Stimulated activated naive B cell treated with anti-CD40 and anti-IgM and Interleukin-4, amounts not matched to agents 10 μg/mL and 1 μg/mL and 100 μg/mL, for 72 hours (primary cell): ENCODE measurements around the gene KIAA0040.

Experiments
- ATAC-seq, 2 donors: fragments of 150-1000 bp; cut with Tn5 transposase; replicated peaks; 2 replicates each; pipeline ENCODE4 v1.10.0; 2021; ENCODE audit warnings: moderate library complexity in 1 of 2
- DNase-seq: peaks from one replicate; pipeline ENCODE4 v3.0.0; 2021
- H3K27ac Mint-ChIP-seq: one replicate; pipeline ENCODE4 v1.8.0; 2022; ENCODE audit warnings: mild to moderate bottlenecking, mixed read lengths
- H3K27me3 Mint-ChIP-seq, 2 donors: one replicate each; pipeline ENCODE4 v1.8.0; 2022; ENCODE audit warnings: mixed read lengths in 2 of 2
- H3K36me3 Mint-ChIP-seq, 2 donors: one replicate each; pipeline ENCODE4 v1.8.0; 2022; ENCODE audit warnings: mixed read lengths in 2 of 2, mild to moderate bottlenecking in 1 of 2
- H3K4me1 Mint-ChIP-seq, 2 donors: one replicate each; pipeline ENCODE4 v1.8.0; 2022; ENCODE audit warnings: mixed read lengths in 2 of 2, mild to moderate bottlenecking in 1 of 2
- H3K4me3 Mint-ChIP-seq, 2 donors: one replicate each; pipeline ENCODE4 v1.8.0; 2022; ENCODE audit warnings: mild to moderate bottlenecking in 2 of 2, mixed read lengths in 2 of 2, moderate library complexity in 1 of 2
- H3K9me3 Mint-ChIP-seq, 2 donors: one replicate each; pipeline ENCODE4 v1.8.0; 2022; ENCODE audit warnings: mixed read lengths in 2 of 2, mild to moderate bottlenecking in 1 of 2

KIAA0040 gene

GRCh38 chr1:175171036-175171913, 21.3 kb downstream of the KIAA0040 start:
- Mint-ChIP-seq H3K27ac (peak overlapping the region; percentile 72), H3K4me3 (no peak overlapping the region), H3K27me3 (no peaks in the 10 kb centered on the region), H3K36me3 (peaks cover 65 to 81% of the 10 kb centered on the region in 2 donors), H3K9me3 (no peaks in the 10 kb centered on the region), H3K4me1 (peaks cover 49 to 90% of the 10 kb centered on the region in 2 donors)
- DNase-seq, result no peak
- no peak for ATAC-seq

DNA sequence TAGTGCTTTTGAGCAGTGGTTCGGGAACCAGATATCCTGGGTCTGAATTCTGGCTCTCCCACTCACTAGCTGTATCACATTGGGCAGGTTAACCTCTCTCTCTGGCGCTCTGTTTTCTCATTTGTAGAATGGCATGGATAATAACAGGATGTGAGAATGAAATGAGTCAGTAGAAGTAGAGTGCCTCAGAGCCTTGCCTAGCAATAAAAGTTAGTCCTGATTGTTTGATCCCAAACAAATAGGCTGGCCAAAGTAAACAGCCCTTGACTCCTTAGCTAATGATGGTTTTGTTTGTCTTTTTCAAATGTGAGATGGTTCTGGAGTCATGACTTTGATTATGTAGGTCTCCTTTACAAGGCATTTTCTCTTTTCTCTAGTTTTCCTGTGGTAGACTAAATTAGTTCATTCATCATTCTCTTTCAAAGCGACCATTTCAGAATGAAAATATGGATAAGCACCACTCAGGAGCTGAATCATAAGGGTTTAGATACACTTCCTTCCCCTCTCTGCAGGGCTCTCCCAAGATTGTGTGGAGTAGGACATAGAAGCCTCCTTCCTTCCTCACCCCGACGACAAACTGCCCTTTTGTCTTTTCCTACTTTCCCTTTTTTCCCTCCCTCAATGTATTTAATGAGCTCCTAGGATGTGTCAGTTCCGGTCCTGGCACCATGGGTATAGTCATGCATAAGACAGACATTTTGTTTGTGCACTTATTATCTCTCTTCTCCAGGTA, 23.1 kb downstream of the KIAA0040 start:
- Mint-ChIP-seq H3K4me1 (peaks cover 43 to 79% of the 10 kb centered on the region in 2 donors), H3K36me3 (peaks cover 61 to 73% of the 10 kb centered on the region in 2 donors), H3K4me3 (peak overlapping the region in 1 of 2 donors; percentile 35), H3K9me3 (no peaks in the 10 kb centered on the region), H3K27ac (peak overlapping the region; percentile 80), H3K27me3 (no peaks in the 10 kb centered on the region)
- ATAC-seq (peak; percentile 62 to 78), DNase-seq (no peak)

DNA sequence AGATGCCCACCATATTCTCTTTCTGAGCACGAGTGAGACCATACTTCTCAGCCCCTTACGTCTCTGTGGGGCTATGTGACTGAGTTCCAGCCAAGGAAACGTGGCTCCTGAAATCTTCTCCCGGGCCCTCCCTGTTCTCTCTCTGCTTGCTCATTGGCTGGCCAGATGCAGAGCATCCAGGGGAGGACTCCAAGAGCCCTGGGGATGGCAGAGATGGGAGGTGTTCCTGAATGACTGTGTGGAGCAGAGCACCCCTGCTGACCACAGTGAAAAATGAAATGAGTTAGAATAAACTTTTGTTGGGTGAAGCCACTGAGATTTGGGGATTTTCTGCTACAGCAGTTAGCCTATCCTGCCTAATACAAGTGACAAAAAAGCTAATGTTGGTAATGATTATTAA, 23.8 kb downstream of the KIAA0040 start:
- H3K9me3 Mint-ChIP-seq, result no peaks in the 10 kb centered on the region
- peaks cover 38 to 72% of the 10 kb centered on the region in 2 donors for H3K4me1 Mint-ChIP-seq
- no peak for DNase-seq
- ATAC-seq, result peak; percentile 2 to 27
- peaks cover 60 to 70% of the 10 kb centered on the region in 2 donors for H3K36me3 Mint-ChIP-seq
- no peak overlapping the region for H3K4me3 Mint-ChIP-seq
- peak overlapping the region; percentile 80 for H3K27ac Mint-ChIP-seq
- no peaks in the 10 kb centered on the region for H3K27me3 Mint-ChIP-seq

DNA sequence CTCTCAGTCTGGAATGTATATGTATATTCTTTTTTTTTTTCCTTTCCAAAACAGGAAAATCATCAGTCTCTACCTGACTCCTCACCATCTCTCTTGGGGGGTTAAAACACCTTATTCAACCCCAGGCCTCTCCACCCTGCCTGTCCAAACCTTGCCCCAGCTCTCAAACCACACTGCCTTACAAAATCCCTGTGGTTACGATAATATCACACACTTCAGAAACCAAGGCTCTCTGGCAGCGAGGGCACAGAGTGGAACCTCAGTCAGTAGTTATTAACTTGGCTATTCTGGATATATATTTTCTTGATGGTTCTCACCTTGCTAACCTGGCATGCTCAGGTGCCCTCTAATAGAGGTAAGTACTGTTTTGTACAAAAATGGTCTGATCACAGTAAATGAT, 24.7 kb downstream of the KIAA0040 start:
- H3K27ac Mint-ChIP-seq, result peak overlapping the region; percentile 83
- peaks cover 61 to 66% of the 10 kb centered on the region in 2 donors for H3K36me3 Mint-ChIP-seq
- H3K9me3 Mint-ChIP-seq, result no peaks in the 10 kb centered on the region
- ATAC-seq, result no peak
- H3K4me1 Mint-ChIP-seq, result peaks cover 39 to 63% of the 10 kb centered on the region in 2 donors
- no peak overlapping the region for H3K4me3 Mint-ChIP-seq
- DNase-seq, result no peak
- H3K27me3 Mint-ChIP-seq, result no peaks in the 10 kb centered on the region

- ATAC-seq (no peak), DNase-seq (no peak)
- peak overlapping the region; percentile 33 for H3K27ac Mint-ChIP-seq
- peaks cover 58 to 62% of the 10 kb centered on the region in 2 donors for H3K36me3 Mint-ChIP-seq
- H3K9me3 Mint-ChIP-seq, result no peaks in the 10 kb centered on the region
- H3K4me3 Mint-ChIP-seq, result no peak overlapping the region
- H3K4me1 Mint-ChIP-seq, result peaks cover 38 to 56% of the 10 kb centered on the region in 2 donors
- no peaks in the 10 kb centered on the region for H3K27me3 Mint-ChIP-seq
Observed at GRCh38 chr1:175166746-175167145, 25.8 kb downstream of the KIAA0040 start.

DNA sequence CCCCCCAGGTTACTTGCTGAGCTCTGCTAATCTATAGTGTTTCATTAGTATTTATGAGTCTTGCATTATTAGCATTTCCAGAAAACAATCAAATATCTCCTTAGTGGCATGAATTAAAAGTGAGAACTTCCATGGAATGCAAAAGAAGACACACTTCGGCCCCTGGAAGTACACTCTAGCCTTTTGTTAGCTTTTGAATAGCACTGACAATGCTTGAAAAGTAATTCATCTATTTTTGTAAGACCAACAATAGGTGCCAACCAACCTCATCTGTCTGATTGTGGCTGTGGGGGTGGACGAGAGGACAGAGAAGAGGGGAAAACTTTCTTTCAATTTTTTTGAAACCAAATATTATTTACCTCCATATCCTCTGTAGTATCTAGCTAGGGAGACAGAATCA, 27.8 kb downstream of the KIAA0040 start:
- peaks cover 26 to 43% of the 10 kb centered on the region in 2 donors for H3K4me1 Mint-ChIP-seq
- no peaks in the 10 kb centered on the region for H3K9me3 Mint-ChIP-seq
- H3K27me3 Mint-ChIP-seq, result no peaks in the 10 kb centered on the region
- ATAC-seq (no peak), DNase-seq (no peak)
- H3K4me3 Mint-ChIP-seq, result no peak overlapping the region
- no peak overlapping the region for H3K27ac Mint-ChIP-seq
- peaks cover 46 to 61% of the 10 kb centered on the region in 2 donors for H3K36me3 Mint-ChIP-seq

GRCh38 chr1:175163702-175164101, 28.9 kb downstream of the KIAA0040 start:
- Mint-ChIP-seq H3K27ac (peak overlapping the region; percentile 25), H3K4me3 (no peak overlapping the region), H3K36me3 (peaks cover 40 to 55% of the 10 kb centered on the region in 2 donors), H3K9me3 (no peaks in the 10 kb centered on the region), H3K27me3 (no peaks in the 10 kb centered on the region), H3K4me1 (peaks cover 20 to 32% of the 10 kb centered on the region in 2 donors)
- no peak for ATAC-seq
- no peak for DNase-seq

- Mint-ChIP-seq H3K27me3 (no peaks in the 10 kb centered on the region), H3K4me3 (no peak overlapping the region), H3K36me3 (peaks cover 39 to 58% of the 10 kb centered on the region in 2 donors), H3K9me3 (no peaks in the 10 kb centered on the region), H3K27ac (peak overlapping the region; percentile 47), H3K4me1 (peaks cover 20 to 32% of the 10 kb centered on the region in 2 donors)
- no peak for ATAC-seq
- no peak for DNase-seq
Observed at GRCh38 chr1:175162955-175163354, 29.6 kb downstream of the KIAA0040 start.

DNA sequence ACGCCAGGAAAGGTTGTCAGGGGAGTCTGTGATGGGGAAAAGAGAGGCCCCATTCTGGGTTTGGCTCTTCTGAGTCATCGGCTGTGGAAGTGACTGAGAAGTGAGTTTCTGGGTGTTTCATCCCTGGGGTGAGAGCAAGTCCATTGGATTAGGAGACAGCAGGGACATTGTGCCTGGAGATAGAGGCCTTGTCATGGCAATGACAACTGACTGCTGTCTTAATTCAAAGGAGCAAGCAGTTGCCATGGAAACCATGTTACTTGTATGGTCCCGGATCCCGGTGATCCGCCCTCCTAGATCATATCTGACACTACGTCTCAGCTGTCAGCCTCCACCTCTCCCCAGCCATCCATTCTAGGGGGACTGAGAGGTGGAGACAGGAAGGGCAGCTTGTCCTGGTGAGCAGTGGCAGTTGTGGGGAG, 34.4 kb downstream of the KIAA0040 start:
- H3K27ac Mint-ChIP-seq, result peak overlapping the region; percentile 26
- H3K36me3 Mint-ChIP-seq, result peaks cover 18 to 38% of the 10 kb centered on the region in 2 donors
- ATAC-seq (no peak), DNase-seq (no peak)
- peaks cover 0 to 1% of the 10 kb centered on the region in 2 donors for H3K9me3 Mint-ChIP-seq
- no peak overlapping the region for H3K4me3 Mint-ChIP-seq
- peaks cover 37 to 42% of the 10 kb centered on the region in 2 donors for H3K4me1 Mint-ChIP-seq
- peaks cover 6 to 7% of the 10 kb centered on the region in 2 donors for H3K27me3 Mint-ChIP-seq

GRCh38 chr1:175157200-175157599, 35.4 kb downstream of the KIAA0040 start:
- no peak for ATAC-seq

GRCh38 chr1:175155936-175156335, 36.6 kb downstream of the KIAA0040 start:
- Mint-ChIP-seq H3K4me1 (peaks cover 36 to 46% of the 10 kb centered on the region in 2 donors), H3K27me3 (peaks cover 17 to 20% of the 10 kb centered on the region in 2 donors), H3K36me3 (peaks cover 15 to 28% of the 10 kb centered on the region in 2 donors), H3K4me3 (no peak overlapping the region), H3K9me3 (peaks cover 0 to 1% of the 10 kb centered on the region in 2 donors), H3K27ac (no peak overlapping the region)
- DNase-seq (no peak), ATAC-seq (peak in 1 of 2 donors; percentile 2)

More at GRCh38 chr1:175157200-175157599, 35.4 kb downstream of the KIAA0040 start:
- Mint-ChIP-seq H3K27me3 (peaks cover 8 to 10% of the 10 kb centered on the region in 2 donors), H3K36me3 (peaks cover 18 to 38% of the 10 kb centered on the region in 2 donors), H3K9me3 (peaks cover 0 to 1% of the 10 kb centered on the region in 2 donors), H3K27ac (peak overlapping the region; percentile 68), H3K4me3 (no peak overlapping the region), H3K4me1 (peaks cover 38 to 44% of the 10 kb centered on the region in 2 donors)
- no peak for DNase-seq

DNA sequence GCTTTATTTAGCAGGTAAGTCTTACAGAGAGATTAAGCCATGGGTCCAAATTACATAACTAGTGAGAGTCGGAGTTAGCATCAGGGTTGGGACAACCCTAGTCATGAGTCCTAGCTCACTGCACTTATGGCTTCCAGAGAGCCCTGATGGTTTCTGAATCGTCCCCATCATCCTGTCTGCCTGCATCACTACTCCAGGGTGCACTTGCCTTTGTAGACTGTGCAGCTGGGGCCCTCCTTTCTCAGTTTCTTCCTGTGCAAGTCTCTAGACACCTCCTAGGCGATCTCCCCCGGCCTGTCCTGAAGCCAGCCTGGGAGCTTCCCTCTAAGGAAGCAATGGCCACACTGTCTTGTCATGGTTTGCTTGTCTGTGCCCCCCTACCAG, 37.1 kb downstream of the KIAA0040 start:
- Mint-ChIP-seq H3K27ac (no peak overlapping the region), H3K4me3 (peak overlapping the region in 1 of 2 donors; percentile 15), H3K9me3 (peaks cover 0 to 1% of the 10 kb centered on the region in 2 donors), H3K36me3 (peaks cover 13 to 24% of the 10 kb centered on the region in 2 donors), H3K27me3 (peaks cover 21 to 25% of the 10 kb centered on the region in 2 donors), H3K4me1 (peaks cover 33 to 41% of the 10 kb centered on the region in 2 donors)
- DNase-seq (no peak), ATAC-seq (peak; percentile 33 to 51)

DNA sequence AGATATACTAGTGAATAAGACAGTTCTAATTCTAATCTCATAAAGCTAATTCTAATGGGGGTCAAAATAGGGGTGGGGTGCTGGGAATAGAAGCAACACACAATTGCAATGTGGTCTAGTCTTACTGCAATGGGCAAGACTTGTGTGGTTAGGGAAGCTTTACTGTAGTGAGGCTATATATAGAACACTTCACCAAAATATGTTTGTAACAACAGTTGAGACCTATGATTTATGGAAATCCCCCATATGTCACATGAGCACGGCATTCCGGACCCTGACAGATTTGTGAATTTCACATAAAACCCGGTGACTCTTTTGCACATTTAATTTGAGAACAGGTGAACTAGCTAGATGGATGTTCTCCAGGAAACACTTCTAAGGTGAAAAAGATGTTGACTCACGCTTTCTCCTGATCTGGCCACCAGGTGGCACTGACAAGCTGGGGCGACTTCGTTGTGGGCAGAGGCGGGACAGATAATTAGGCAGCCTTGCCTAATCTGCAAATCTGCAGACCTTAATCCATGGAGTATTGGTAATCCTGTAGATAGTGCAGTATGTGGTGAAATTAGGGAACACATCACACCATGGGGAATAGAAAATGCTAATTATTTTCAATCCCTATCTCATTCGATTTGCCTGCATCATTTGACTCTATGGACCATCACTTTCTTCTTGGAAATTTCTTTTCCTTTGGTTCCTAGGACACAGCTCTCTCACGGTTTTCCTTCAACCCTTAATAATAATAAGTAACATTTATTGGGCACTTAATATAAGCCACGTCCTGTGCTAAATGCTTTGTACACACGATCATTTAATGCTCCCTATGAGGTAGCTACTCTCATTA, 37.7 kb downstream of the KIAA0040 start:
- peak; percentile 57 for DNase-seq
- peaks cover 0 to 1% of the 10 kb centered on the region in 2 donors for H3K9me3 Mint-ChIP-seq
- H3K4me3 Mint-ChIP-seq, result no peak overlapping the region
- no peak overlapping the region for H3K27ac Mint-ChIP-seq
- peak; percentile 58 to 60 for ATAC-seq
- peaks cover 23 to 26% of the 10 kb centered on the region in 2 donors for H3K27me3 Mint-ChIP-seq
- H3K36me3 Mint-ChIP-seq, result peaks cover 12 to 18% of the 10 kb centered on the region in 2 donors
- H3K4me1 Mint-ChIP-seq, result peaks cover 32 to 41% of the 10 kb centered on the region in 2 donors
